ENCODE measurements around the gene SLC4A3.

GRCh38 chr2:219689676-219690628 is 62.5 kb downstream of the SLC4A3 start:
- peak in 1 of 3 donors; percentile 25 for TF ChIP-seq CTCF (IDR thresholded peaks at IDR 0.05)
- TF ChIP-seq POLR2A (IDR thresholded peaks at IDR 0.05), result no peak

Data from lower leg skin (tissue), 3 donors.